ENCODE measurements around the gene DNAH1.

Gene DNAH1

DNA sequence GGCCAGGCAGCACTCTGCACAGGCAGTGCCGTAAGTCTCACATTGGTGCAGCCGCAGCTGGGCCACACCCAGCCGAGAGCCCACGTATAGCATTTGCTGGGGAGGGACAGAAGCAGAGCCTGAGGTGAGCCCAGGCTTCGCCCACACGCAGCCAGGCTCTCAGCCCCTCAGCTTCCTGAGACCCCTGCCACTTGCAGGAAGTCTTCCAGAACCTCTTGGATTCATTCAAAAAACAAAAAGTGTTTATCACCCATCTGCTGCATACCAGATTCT, 121.9 kb downstream of the DNAH1 start:
- no peak for DNase-seq

DNA sequence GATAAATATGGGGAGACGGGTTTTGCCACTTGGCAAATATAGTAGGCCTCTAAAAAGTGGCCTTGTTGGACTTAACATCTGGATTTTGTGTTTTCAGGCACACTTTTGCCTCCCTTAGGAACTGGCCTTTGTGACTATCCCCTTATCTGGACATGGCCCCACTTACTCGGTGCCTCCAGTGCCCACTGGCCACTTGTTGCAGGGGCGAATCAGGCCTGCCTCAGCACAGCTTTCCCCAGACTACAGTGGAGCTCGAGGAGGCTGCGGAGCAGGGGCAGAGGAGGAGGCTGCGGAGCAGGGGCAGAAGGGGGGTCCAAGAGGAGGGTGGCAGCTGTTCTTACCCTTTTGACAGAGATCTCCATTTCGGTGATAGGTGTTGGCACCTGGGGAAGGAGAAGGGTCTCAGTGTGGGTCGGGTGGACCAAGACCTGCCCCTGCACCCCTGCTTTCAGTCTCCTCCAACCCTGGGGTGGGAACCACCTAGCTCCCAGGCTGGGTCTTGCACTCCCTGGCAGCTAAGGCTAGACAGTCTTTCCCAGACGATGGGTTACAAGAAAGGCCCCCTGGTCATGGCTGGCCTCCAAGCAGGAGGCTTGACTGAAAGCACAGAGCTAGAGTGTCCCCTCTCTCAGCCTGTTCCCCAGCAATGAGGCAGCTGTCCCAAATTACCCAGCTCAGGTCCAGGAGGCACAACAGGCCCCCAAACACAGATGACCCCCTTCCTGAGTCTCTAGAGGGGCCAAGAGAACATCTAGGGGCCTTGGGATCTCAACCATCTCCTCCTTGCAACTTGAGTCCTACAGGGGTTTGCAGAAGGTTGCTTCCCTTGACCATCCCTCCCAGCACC, 122.7 kb downstream of the DNAH1 start:
- DNase-seq = no peak

DNA sequence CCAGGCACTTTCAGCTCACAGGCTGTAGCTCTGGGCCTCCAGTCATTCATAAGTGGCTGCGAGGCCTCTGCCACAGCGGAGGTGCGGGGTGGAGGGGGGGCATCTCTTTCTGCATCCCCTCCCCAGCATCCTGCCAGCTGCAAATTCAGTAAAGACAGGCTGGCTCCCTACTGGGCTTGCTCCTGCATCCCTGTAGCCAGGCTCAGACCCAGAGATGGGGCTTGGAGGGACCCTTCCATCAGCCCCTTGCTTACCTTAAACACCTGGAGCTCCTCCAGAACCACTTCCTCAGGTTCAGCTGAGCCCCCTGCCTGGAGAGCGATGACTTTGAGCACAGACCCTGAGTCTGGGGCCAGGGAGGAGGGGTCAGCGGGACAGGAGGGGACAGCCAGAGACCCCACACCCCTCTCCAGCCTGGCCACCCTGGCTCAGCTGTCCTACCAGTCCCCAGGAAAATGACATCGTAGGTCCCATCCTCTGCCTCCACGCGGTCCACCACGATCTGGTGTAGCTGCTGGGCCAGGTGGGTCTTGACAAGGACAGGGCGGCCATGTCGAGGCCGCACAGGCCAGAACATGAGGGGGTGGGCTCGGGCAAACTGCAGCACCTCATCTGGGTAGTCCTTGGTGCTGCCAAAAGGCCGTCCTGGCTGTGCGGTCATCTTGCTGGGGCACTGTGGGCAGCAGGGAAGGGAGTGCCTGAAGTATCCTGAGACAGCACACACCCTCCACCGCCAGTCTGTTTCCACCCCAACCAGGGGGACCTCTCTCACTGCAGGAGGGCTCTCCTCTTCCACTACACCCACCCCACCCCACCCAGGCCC, 123.5 kb downstream of the DNAH1 start:
- no peak for DNase-seq

DNA sequence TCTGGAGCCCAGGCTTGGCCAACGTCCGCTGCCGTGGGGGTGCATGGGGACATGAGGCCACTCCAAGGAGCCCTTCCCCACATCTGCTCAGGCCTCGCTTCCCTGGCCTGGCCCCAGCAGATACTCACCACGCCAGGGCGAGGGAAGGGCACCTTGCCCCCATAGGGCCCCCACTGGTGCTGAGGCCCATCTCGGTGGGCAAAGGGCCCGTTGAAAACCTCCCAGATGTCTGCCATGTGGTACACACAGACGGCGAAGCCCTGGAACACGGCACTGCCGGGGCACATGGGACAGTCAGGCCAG, 124.1 kb downstream of the DNAH1 start:
- no peak for DNase-seq

DNA sequence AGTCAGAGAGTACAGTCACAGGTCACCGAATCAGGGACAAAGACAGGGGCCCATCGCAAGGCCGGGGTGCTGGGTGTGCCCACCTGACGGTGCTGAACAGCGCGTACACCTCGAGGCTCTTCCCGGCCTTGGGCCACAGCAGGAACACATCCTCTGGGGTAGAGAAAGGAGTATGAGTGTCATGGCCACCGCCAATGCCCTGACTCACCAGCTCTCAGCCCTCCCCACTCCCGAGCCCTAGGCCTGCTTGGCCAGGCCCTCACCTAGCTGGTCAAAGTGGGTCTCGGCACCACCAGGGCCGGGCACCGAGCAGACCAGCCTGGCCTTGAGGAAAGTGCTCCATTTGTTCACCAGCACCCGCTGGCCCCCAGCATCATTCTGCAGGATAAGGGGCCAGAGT, 124.6 kb downstream of the DNAH1 start:
- no peak for DNase-seq

DNA sequence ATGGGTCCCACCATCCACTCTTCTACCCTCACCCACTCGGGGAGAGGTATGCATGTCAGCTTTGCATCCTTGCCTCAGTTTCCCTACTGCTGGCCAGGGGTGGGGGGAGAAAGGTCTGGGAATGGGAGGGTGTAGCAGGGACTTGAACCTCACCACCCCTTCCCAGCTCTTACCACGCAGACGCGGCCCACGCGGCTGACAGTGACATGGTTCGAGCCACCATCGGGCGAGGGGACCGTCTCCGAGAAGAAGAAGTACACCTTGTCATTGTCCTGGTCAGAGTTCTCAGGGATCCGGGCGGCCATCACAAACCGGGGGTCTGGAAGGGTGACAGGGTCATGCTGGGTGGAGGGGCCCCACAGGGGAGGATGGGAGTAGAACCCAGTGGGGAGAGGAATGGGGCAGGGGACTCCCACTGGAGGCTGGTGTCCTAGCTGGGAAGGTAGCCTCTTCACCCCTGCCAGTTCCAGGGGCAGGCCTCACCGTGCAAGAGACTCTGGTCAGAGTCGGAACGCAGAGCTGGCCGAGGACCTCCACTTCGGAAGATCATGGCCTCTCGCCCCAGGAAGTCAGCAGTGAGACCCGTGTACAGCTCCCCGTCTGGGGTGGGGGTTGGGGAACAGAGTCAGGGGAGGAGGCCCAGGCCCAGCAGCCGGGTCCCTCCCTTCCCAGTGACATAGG, 125.1 kb downstream of the DNAH1 start:
- DNase-seq = no peak

DNA sequence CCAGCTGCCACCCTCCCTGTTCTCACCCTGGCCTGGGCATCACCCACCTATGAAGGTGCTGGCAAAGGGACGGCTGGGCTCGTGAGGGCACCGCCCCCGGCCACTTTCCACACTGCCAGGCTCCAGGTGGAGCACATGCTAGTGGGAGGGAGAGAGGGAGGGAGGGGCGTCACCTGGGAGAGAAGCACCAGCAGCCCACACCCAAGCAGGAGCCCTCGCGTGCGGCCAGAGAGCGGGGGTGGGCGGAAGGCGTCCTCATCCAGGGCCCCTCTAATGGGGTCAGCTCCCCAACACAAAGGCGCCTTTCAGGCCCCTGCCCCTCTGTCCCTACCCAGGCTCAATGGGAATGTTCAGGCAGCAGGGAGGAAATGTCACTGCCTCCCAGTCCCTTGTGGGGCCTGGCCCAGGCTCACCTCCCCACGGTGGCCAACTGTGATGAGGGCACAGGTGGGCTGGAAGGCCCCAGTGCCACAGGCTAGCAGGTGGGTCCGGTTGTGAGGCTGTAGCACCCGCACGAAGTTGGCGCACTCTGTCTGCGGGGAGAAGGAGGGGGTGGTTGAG, 125.7 kb downstream of the DNAH1 start:
- DNase-seq = no peak

DNA sequence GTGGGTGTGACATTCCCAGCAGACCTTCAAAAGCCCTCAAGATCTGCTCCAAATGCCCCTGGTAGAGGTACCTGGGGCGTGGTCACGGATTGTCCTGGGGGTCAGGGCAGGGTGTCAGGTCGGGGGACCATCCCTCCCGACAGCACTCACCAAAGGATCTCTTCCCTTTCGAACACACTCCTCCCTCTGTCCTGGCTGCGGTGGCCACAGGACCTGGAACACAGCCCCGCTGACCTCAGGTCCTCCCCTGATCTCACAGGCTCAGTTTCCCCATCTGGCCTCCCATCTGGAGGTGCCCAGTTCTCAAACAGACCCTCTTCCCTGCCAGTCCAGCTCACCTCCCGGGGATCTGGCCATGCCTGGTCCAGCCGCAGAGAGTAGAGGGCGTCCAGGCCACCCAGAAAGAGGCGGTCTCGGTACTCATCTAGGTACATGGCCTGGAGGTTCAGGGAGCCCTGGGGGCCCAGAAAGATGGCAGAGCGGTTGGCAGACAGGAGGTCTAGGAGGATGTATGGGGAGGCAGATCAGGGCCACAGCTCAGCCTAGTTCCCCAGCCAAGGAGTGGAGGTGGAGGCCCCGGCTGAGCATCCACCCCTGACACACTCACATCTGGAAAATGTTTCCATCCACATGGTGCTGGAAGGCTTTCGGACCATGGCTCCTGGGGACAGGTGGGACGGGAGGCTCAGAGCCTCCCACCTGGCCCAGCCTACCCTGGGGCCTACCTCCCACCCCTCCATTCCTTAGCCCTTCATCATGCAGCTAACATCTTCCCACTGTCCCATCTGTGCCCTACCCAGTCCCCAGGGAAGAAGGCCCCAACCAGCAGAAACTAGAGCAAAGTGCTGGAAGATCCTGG, 126.5 kb downstream of the DNAH1 start:
- no peak for DNase-seq

DNA sequence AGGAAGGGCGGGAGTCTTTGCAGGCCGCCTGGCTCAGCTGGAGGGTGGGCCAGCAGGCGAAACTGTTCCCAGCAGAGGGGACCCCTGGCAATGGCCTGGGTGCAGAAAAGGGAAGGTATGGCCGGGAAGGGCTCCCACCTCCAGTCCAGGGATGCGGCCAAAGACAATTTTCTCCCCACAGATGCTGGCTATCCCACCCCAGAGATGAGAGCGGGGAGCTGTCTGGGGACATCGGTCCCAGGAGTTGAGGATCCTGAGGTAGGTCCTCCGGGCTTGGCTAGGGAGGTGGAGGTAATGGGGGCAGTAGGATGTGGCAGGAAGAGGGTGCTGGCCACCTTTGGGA, 127.1 kb downstream of the DNAH1 start:
- no peak for DNase-seq

DNA sequence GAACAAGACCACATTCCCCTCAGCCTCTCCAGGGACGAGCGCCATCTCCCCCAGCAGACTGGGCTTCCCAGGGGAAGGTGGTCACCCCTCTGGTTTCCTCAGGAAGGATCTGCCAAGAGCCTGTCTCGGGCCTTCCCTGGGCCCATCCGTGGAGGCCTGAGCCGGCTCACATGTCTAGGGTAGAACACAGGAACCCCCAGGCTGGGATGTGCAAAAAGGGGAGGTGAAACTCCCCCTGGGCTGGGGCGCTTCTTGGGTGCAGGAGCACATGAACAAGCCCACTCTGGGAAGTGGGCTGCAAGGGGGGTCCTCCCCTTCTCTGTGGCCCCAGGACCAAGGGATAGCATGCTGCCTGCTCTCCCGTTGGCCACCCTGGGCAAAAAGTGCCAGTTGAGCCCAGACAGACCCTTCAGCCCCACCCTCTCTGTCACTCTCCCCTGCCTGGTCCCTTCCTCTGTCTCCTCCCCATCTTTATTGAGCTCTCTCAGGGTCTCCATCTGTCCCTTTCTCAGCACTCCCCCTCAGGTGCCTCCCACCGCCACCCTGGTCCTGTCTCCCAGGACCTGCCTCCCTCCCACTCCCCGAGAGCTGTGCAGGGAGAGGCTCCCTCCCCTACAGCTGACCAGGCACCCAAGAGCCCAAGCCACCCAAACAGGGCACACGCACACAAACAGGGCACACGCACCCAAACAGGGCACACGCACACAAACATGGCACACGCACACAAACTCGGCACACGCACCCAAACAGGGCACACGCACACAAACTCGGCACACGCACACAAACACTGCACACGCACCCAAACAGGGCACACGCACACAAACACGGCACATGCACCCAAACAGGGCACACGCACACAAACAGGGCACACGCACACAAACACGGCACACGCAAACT, 127.9 kb downstream of the DNAH1 start:
- peak; percentile 64 for DNase-seq

DNA sequence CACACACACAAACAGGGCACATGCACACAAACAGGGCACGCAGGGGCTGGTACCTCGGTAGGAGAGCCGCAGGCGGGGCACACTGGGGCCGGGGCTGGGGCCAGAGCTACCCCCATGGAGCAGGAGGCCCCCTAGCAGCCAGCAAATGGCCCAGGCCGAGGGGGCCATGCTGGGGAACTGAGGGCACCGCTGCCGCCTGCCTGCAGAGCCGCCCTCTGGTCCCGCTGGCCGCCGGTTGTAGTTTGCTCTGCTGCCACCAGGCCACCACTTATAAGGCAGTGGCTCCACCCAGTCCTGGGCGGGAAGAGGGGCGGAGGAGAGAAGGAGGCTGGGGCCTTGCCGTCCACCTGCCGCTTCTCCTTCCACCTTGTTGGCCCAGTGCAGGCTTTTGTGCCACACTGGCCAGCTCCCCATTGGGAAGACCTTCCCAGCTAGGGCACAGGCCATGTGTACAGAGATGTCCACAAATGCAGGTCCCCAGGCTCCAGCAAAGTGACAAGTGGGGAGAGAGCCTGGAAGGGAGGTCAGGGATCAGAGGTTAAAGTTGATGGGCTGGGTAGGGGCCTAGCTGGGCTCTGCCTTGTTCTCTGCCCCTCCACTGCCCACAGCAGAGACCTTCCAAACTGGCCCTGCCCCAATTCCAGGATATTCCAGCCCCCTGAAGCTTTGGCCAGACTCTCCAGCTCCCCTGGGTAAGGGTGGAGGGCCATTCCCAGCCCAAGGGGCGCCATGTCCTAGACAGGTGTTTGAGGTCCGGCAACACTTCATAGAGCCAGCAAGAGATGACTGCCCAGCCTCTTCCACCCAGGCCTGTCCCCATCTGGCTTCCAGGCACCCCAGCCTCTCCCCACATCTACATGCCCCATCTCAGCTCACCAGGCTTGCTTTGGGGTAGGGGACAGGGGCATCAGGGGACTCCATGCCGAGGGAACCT, 129.0 kb downstream of the DNAH1 start, which contains the start of gene SEMA3G:
SEMA3G (minus strand) TSS at position 244 of the 934 bp plus-strand sequence; CDS start at position 168, 76 bp downstream.
- peak; percentile 87 for DNase-seq

DNA sequence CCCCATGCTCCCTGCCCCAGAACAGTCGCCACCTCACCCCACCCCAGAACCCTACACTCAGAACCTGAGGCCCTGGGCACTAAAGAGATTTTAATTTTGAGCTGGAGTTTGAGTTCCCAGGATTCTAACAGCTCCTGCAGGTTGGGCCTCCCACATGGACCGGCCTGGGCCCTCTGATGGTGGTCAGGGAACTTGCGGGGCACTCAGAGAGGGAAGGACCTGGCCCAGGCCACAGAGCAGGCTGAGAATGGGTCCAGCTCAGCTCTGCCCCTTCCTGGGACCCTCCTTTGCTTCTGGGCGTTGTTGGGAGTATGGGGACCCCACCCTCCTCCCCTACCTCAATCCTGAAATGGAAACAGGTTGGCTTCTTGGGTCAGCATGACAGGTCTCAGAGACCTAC, 129.9 kb downstream of the DNAH1 start:
- DNase-seq = no peak

DNA sequence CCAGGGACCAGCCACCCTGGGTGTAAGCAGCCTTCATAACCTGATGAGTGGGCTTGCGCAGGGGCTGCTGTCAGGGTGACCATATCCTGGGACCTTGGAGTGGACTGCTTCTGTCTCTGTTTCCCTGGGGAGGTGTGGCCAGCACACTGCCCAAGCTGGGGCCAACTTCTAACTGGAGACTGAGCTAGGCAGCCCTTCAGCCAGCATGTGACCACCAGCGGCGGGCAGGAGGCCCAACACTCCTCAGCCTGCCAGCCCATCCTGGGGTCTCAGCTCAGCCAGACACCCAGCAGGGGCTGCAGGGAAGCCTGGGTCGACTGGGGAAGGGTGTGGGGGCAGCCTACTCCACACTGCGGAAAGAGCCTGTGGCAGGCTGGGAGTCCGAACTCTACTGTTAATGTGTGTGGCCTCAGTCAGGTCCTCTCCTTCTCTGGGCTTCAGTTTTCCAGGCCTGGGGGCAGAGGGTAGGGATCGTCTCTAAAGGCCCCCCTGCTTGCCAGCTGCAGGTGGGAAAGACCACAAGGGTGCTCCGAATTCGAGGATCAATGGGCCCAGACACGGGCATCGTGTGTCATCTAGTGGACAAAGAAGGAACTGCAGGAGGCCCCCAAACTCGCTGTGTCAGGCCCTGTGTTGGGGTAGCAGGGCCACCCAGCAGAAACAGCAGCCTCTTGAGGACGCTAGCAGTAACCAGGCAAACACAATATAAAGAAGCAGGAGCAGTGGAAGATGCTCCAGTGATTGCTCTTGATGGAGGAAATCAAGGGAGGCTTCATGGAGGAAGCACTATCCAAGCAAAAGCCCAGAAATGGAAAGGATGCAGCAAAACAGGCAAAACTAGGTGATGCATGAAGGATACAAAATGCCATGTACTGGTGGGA, 130.8 kb downstream of the DNAH1 start:
- DNase-seq = peak; percentile 84

DNA sequence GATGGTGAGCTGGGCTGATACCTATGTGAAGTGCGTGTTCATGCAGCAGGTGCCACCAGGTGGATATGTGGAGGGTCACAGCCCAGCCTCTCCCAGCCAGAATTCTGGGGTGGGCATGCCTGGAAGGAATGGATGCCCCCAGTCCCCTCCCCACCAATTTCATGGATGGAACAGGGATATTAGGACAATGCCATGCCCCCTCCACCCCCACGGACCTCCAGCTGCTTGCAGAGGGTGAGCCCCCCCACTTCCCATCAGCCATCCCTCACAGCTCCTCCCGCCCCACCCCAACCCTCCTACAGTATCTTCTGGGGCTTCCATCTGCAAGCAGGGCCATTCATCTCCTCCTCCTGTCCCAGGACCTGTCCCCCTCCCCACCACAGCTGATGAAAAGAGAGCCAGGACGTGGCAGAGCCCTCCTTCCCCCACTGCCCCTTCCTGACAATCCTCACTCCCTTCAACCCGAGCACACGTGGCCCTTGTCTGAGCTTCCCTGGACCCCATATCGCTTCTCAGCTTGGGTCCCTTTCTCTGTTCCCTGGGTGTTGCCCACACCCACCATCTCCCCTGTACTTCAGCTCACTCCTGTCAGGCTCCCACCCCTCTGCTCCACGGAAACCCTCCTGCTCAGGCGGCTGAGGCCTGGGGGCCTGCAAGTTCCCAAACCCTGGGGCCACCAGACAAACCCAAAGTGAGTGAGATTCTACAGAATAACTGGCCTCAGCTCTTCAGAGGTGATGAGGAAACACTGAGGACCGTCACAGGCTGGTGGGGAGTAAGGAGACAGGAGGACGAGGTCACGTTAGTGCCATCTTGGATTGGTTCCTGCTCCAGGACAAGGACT, 131.6 kb downstream of the DNAH1 start:
- no peak for DNase-seq

All from NCI-H82 (cell line).